ENCODE results near the gene MIS18BP1.

The MIS18BP1 gene

GRCh38 chr14:45253070-45253753 lies at the start of gene MIS18BP1:
TSS of gene MIS18BP1 (minus strand) at chr14:45253202. CDS start at chr14:45247286, 5,916 bp downstream.
- peak; percentile 95 for ATAC-seq

GRCh38 chr14:45298423-45299117 lies 45.6 kb upstream of the MIS18BP1 start:
- no peak for ATAC-seq
- TF ChIP-seq ARNTL (CRISPR knock-in tag; IDR thresholded peaks at IDR 0.05; ENCODE audit: borderline replicate concordance, low read depth) = no peak
- TF ChIP-seq TOX (CRISPR knock-in tag; IDR thresholded peaks at IDR 0.05; ENCODE audit: borderline replicate concordance) = no peak
- TF ChIP-seq ZFP30 (CRISPR knock-in tag; IDR thresholded peaks at IDR 0.05) = no peak
- no peak for TF ChIP-seq RARB (CRISPR knock-in tag; IDR thresholded peaks at IDR 0.05)
- TF ChIP-seq ZNF70 (CRISPR knock-in tag; IDR thresholded peaks at IDR 0.05) = no peak
- TF ChIP-seq PATZ1 (CRISPR knock-in tag; IDR thresholded peaks at IDR 0.05; ENCODE audit: borderline replicate concordance) = no peak
- TF ChIP-seq OSR1 (CRISPR knock-in tag; IDR thresholded peaks at IDR 0.05) = no peak
- no peak for TF ChIP-seq ZNF8 (CRISPR knock-in tag; IDR thresholded peaks at IDR 0.05)
- TF ChIP-seq TSHZ2 (CRISPR knock-in tag; IDR thresholded peaks at IDR 0.05) = no peak

More at GRCh38 chr14:45253070-45253753, at the start of gene MIS18BP1:
- TF ChIP-seq TOX (CRISPR knock-in tag; IDR thresholded peaks at IDR 0.05; ENCODE audit: borderline replicate concordance) (no peak), ISL1 (CRISPR knock-in tag; IDR thresholded peaks at IDR 0.05) (no peak), RARB (CRISPR knock-in tag; IDR thresholded peaks at IDR 0.05) (no peak), CSDC2 (CRISPR knock-in tag; IDR thresholded peaks at IDR 0.05) (no peak), ARNTL (CRISPR knock-in tag; IDR thresholded peaks at IDR 0.05; ENCODE audit: borderline replicate concordance, low read depth) (no peak), CSRNP3 (CRISPR knock-in tag; IDR thresholded peaks at IDR 0.05) (no peak), TCF4 (CRISPR knock-in tag; IDR thresholded peaks at IDR 0.05; ENCODE audit: borderline replicate concordance) (no peak), ZNF8 (CRISPR knock-in tag; IDR thresholded peaks at IDR 0.05) (no peak), ZFP3 (CRISPR knock-in tag; IDR thresholded peaks at IDR 0.05) (no peak), PATZ1 (CRISPR knock-in tag; IDR thresholded peaks at IDR 0.05; ENCODE audit: borderline replicate concordance) (no peak), CREB5 (CRISPR knock-in tag; IDR thresholded peaks at IDR 0.05; ENCODE audit: low read depth) (no peak), TSHZ2 (CRISPR knock-in tag; IDR thresholded peaks at IDR 0.05) (no peak)

All from SK-N-SH treated with all-trans-retinoic acid at 6 μM for 48 hours (cell line).